Esophagus (tissue), 2 donors: ENCODE measurements around the gene FAM149A. TPM values are rescaled to one million over a fixed set of nuclear protein-coding genes. Genes with fewer than 3 reads are reported as not detected.

ENCODE experiments used
- H3K27ac ChIP-seq, 2 donors: one replicate each; pipeline ENCODE4 v1.5.1; 2013; ENCODE audit warnings: low read depth in 2 of 2, mild to moderate bottlenecking in 2 of 2, inconsistent platforms in 1 of 2, low read length in 1 of 2, moderate library complexity in 1 of 2
- H3K27me3 ChIP-seq, 2 donors: one replicate each; pipeline ENCODE4 v1.6.1; 2013; ENCODE audit warnings: low read length in 2 of 2, control low read depth in 1 of 2, mild to moderate bottlenecking in 1 of 2; ENCODE audit not compliant: insufficient read depth in 2 of 2, control insufficient read depth in 1 of 2
- H3K36me3 ChIP-seq, 2 donors: one replicate each; pipeline ENCODE4 v1.6.1; 2013; ENCODE audit warnings: low read length in 1 of 2; ENCODE audit not compliant: control insufficient read depth in 2 of 2, insufficient read depth in 2 of 2
- H3K4me1 ChIP-seq, 2 donors: one replicate each; pipeline ENCODE4 v1.6.1; 2013; ENCODE audit warnings: low read length in 1 of 2; ENCODE audit not compliant: control insufficient read depth in 2 of 2, insufficient read depth in 2 of 2
- H3K4me3 ChIP-seq, 2 donors: one replicate each; pipeline ENCODE4 v1.5.1; 2013; ENCODE audit warnings: low read length in 2 of 2, mild to moderate bottlenecking in 2 of 2, low read depth in 1 of 2, moderate library complexity in 1 of 2
- H3K9me3 ChIP-seq, 2 donors: one replicate each; pipeline ENCODE4 v1.6.1; 2013; ENCODE audit warnings: mild to moderate bottlenecking in 2 of 2, low read depth in 1 of 2, low read length in 1 of 2, moderate library complexity in 1 of 2; ENCODE audit not compliant: control insufficient read depth in 2 of 2, insufficient read depth in 1 of 2
- WGBS, 2 donors: extraction: QIAGEN DNeasy Blood & Tissue Kit; methylation state at CpG; one replicate each; pipeline ENCODE4 v1.1.7; 2013; 5-methylcytosine and 5-hydroxymethylcytosine counted together
- polyA plus RNA-seq, 2 donors: library from polyadenylated mRNA; stranded (reverse); fragments of 200-250 nt; gene quantifications; one replicate each; pipeline ENCODE4 v1.2.3, GENCODE V29; 2013
- donor health status: healthy with polysubstance abuse.
- donor health status: Bipolar disorder and iron deficiency.

The FAM149A gene
- polyA plus RNA-seq, 2 donors, result 3.2 to 6.7 TPM

DNA sequence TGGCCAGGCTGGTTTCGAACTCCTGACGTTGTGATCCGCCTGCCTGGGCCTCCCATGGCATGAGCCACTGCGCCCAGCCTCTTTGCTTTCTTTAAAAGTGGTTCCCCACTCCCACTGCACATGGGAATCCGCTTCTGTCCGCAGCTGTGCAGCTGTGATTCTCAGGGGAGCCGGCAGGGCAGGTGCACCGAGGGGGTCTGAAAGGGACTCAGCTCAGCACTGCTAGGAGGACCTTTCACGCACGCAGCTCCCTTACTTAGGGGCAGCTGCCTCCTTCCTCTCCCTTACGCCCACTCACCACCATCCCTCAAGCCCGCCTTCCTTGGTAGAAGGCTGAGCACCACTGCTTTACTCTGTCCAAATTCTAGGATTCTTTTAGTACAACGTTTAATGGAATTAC is 46.4 kb downstream of the FAM149A start:
- Histone ChIP-seq H3K4me1 (no peaks in the 10 kb centered on the region), H3K4me3 (no peak overlapping the region), H3K27me3 (no peaks in the 10 kb centered on the region), H3K9me3 (no peaks in the 10 kb centered on the region), H3K27ac (no peak overlapping the region), H3K36me3 (peaks cover 0 to 4% of the 10 kb centered on the region in 2 donors)
- 92 to 94% methylated on average over 13 of the region's 13 CpGs for WGBS, 2 donors

- no peaks in the 10 kb centered on the region for H3K27me3 ChIP-seq
- no peak overlapping the region for H3K4me3 ChIP-seq
- H3K4me1 ChIP-seq, result no peaks in the 10 kb centered on the region
- no peaks in the 10 kb centered on the region for H3K9me3 ChIP-seq
- peaks cover 0 to 4% of the 10 kb centered on the region in 2 donors for H3K36me3 ChIP-seq
- 92% methylated on average over 7 of the region's 7 CpGs for WGBS, 2 donors
- no peak overlapping the region for H3K27ac ChIP-seq
These were observed 47.0 kb downstream of the FAM149A start for GRCh38 chr4:186151499-186151898.

DNA sequence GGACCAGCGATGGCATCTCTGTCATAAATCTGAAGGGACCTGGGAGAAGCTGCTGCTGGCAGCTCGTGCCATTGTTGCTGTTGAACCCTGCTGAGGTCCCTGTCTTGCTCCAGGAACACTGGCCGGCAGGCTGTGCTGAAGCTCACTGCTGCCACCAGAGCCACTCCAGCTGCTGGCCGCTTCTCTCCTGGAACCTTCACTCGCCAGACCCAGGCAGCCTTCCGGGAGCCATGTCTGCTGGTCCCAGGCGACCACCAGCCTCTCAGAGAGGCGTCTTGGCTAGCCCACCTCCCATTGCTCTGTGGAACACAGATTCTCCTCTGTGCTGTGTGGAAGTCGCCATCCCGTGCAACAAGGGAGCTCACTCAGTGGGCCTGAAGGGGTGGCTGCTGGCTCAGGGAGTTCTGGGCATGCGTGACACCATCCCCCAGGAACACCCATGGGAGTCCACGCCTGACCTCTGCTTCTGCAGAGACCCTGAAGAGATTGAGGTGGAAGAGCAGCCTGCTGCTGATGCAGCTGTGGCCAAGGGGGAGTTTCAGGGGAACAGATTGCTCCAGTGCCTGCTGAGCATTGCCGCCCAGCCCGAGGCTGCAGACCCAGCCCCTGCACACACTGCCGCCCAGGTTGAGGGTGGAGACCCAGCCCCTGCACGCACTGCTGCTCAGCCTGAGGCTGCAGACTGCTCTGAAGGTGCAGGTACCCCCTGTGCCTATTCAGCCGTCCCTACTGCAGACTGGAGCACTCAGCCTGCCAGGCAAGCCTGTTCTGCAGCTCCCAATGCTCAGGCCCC is 53.7 kb downstream of the FAM149A start:
- Histone ChIP-seq H3K36me3 (peaks cover 0 to 4% of the 10 kb centered on the region in 2 donors), H3K9me3 (no peaks in the 10 kb centered on the region), H3K4me1 (no peaks in the 10 kb centered on the region), H3K27me3 (no peaks in the 10 kb centered on the region), H3K27ac (no peak overlapping the region), H3K4me3 (no peak overlapping the region)
- 80 to 84% methylated on average over 17 of the region's 17 CpGs for WGBS, 2 donors

DNA sequence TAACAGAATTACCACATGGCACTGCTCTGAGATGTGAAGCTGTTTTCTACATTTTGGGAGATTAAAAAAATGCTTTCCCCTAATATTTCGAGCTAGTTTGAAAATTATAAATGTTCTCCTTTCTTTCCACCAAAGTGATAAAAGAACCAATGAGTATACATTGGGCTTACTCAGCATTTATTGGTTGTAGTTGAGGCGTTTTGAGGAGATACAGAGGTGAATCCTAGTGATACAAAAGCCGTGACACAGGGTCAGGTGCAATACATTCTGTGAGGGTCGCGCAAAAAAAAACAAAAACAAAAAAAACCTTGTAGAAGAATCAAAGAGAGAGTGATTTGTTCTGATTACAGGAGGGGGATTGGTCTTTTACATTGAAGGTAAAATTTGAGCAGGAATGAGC is 54.5 kb downstream of the FAM149A start:
- H3K27me3 ChIP-seq, result no peaks in the 10 kb centered on the region
- peaks cover 0 to 4% of the 10 kb centered on the region in 2 donors for H3K36me3 ChIP-seq
- 82 to 87% methylated on average over 5 of the region's 5 CpGs for WGBS, 2 donors
- H3K4me1 ChIP-seq, result no peaks in the 10 kb centered on the region
- H3K27ac ChIP-seq, result no peak overlapping the region
- no peak overlapping the region for H3K4me3 ChIP-seq
- H3K9me3 ChIP-seq, result no peaks in the 10 kb centered on the region

GRCh38 chr4:186159613-186160012 is 55.1 kb downstream of the FAM149A start:
- WGBS, 2 donors, result 86 to 88% methylated on average over 6 of the region's 6 CpGs
- Histone ChIP-seq H3K4me1 (no peaks in the 10 kb centered on the region), H3K36me3 (peaks cover 0 to 4% of the 10 kb centered on the region in 2 donors), H3K27me3 (no peaks in the 10 kb centered on the region), H3K4me3 (no peak overlapping the region), H3K27ac (no peak overlapping the region), H3K9me3 (no peaks in the 10 kb centered on the region)

GRCh38 chr4:186161138-186161537 is 56.6 kb downstream of the FAM149A start:
- Histone ChIP-seq H3K36me3 (peaks cover 0 to 4% of the 10 kb centered on the region in 2 donors), H3K4me1 (no peaks in the 10 kb centered on the region), H3K4me3 (no peak overlapping the region), H3K27ac (no peak overlapping the region), H3K9me3 (no peaks in the 10 kb centered on the region), H3K27me3 (no peaks in the 10 kb centered on the region)
- 42 to 51% methylated on average over 6 of the region's 6 CpGs for WGBS, 2 donors

DNA sequence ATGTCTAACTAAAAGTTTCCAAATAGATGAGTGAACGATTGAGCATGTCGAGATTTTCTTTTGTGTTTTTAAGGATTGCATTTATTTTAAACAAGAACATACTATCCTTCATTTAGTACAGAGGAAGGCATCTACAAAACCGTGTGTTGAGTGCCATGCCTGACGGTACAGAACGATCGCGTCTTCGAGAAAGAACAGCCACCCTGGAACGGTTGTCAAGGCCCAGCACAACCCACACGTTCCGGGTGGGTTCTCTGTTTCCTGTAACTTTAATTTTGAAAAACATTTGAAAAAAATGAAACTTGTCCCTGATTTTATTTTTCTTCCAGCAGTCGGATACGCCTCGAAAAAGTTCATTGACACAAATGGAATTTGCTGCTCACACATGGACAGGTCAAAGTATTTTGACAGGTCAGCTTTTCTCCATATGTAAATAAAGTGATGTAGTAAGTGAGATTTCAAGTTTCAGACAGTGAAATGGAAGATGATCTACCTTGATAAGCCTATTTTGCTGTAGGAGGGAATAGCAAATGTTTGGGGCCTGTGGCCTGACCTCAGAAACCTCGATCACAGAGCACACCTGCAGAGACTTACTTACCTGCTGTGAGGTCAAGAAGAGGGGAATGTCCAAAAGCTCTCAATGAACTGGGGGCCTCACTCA is 62.5 kb downstream of the FAM149A start:
- H3K9me3 ChIP-seq, result no peaks in the 10 kb centered on the region
- no peak overlapping the region for H3K4me3 ChIP-seq
- H3K27ac ChIP-seq, result no peak overlapping the region
- WGBS, 2 donors, result 89 to 91% methylated on average over 15 of the region's 15 CpGs
- no peaks in the 10 kb centered on the region for H3K27me3 ChIP-seq
- H3K4me1 ChIP-seq, result no peaks in the 10 kb centered on the region
- H3K36me3 ChIP-seq, result no peaks in the 10 kb centered on the region

- no peak overlapping the region for H3K27ac ChIP-seq
- H3K27me3 ChIP-seq, result no peaks in the 10 kb centered on the region
- no peak overlapping the region for H3K4me3 ChIP-seq
- 86 to 93% methylated on average over 5 of the region's 5 CpGs for WGBS, 2 donors
- H3K9me3 ChIP-seq, result no peaks in the 10 kb centered on the region
- H3K36me3 ChIP-seq, result no peaks in the 10 kb centered on the region
- H3K4me1 ChIP-seq, result no peaks in the 10 kb centered on the region
These were observed 63.1 kb downstream of the FAM149A start for GRCh38 chr4:186167605-186168004.

- no peaks in the 10 kb centered on the region for H3K9me3 ChIP-seq
- H3K4me3 ChIP-seq, result no peak overlapping the region
- H3K27ac ChIP-seq, result no peak overlapping the region
- H3K36me3 ChIP-seq, result no peaks in the 10 kb centered on the region
- H3K4me1 ChIP-seq, result no peaks in the 10 kb centered on the region
- 90 to 95% methylated on average over 9 of the region's 9 CpGs for WGBS, 2 donors
- H3K27me3 ChIP-seq, result no peaks in the 10 kb centered on the region
These were observed 64.2 kb downstream of the FAM149A start for GRCh38 chr4:186168750-186169149.
